GM18951 (cell line): ENCODE results near the gene L1TD1.

Source experiments
- POLR2A ChIP-seq: IDR thresholded peaks from 4 replicates; pipeline ENCODE4 v1.6.1; 2011; ENCODE audit warnings: mild to moderate bottlenecking; ENCODE audit not compliant: insufficient read length, insufficient read depth; ENCODE audit errors: extremely low read depth
- in situ Hi-C: fragments of 300-500 bp; cut with MboI; formaldehyde crosslinking; loops from one replicate; pipeline ENCODE4 v1.12.0; 2022; ENCODE audit warnings: low sequenced_read_pairs, mixed read lengths, inconsistent platforms; ENCODE audit not compliant: unreplicated experiment

L1TD1 gene

GRCh38 chr1:62260688-62261087, 66.0 kb downstream of the L1TD1 start:
- in situ Hi-C loops = no loop called here
- no peak for TF ChIP-seq POLR2A
